ENCODE measurements around the gene DRD4. TPM values are rescaled to one million over a fixed set of nuclear protein-coding genes. Genes with fewer than 3 reads are reported as not detected.

Gene DRD4
- total RNA-seq, 1 experiment from 2014 or later: 0.44 TPM

DNA sequence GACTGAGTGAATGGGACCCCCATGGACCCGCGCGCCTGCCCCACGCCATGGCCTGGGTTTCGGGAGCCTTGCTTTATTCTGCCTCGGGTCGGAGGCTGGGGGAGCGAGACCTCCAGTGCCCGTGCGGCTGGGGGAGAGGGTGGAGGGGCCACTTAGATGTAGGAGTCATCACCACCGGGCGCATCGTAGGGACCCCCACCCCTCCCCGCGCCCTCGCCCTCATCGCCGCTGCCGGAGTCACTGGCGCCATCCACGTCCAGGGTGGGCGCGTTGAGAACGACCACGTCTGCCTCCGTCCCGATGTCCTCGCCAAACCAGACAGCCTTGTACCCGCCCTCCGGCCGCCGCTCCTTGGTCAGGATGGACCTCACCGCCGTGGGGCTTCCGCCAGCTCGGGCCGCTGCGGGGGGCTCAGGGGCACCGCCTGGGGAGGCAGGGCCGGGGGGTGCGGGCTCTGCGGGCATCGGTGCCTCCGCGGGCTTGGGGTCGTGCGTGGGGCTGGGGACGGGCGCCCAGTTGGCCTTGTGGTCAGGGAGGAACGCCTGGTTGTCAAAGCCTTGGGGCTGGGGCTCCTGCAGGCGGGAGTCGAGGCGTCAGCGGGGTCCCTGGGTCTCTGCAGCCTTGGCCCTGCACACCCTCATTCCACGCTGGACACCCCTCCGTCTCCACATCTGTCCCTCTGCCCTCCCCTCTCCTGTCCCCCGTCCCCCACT lies 19.7 kb upstream of the DRD4 start:
- intact Hi-C loops (cut with micrococcal nuclease): loop anchor here (10.0 kb wide), 1 partner anchor 53 kb away; the partner anchor contains the start of genes LMNTD2 and RASSF7
- H3K4me1 Mint-ChIP-seq (ENCODE audit: insufficient read depth, unreplicated experiment): peaks cover 6% of the 10 kb centered on the region
- TF ChIP-seq, protein P1, sequence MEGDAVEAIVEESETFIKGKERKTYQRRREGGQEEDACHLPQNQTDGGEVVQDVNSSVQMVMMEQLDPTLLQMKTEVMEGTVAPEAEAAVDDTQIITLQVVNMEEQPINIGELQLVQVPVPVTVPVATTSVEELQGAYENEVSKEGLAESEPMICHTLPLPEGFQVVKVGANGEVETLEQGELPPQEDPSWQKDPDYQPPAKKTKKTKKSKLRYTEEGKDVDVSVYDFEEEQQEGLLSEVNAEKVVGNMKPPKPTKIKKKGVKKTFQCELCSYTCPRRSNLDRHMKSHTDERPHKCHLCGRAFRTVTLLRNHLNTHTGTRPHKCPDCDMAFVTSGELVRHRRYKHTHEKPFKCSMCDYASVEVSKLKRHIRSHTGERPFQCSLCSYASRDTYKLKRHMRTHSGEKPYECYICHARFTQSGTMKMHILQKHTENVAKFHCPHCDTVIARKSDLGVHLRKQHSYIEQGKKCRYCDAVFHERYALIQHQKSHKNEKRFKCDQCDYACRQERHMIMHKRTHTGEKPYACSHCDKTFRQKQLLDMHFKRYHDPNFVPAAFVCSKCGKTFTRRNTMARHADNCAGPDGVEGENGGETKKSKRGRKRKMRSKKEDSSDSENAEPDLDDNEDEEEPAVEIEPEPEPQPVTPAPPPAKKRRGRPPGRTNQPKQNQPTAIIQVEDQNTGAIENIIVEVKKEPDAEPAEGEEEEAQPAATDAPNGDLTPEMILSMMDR (IDR thresholded peaks at IDR 0.05; ENCODE audit: unreplicated experiment): no peak
- no peak overlapping the region for H3K27ac Mint-ChIP-seq (ENCODE audit: low read depth, unreplicated experiment)
- ChIA-PET POLR2A (interaction anchor here (0.6 kb wide), 1 partner anchor 321 kb away, joined by 4 read pairs; no protein-coding TSS in a partner anchor), CTCF (no interaction called here)
- no TSS peak for BruUV-seq (replicated peaks)
- H3K27me3 Mint-ChIP-seq (ENCODE audit: insufficient read depth, unreplicated experiment): no peaks in the 10 kb centered on the region
- H3K36me3 Mint-ChIP-seq (ENCODE audit: insufficient read depth, unreplicated experiment): peaks cover 30% of the 10 kb centered on the region
- H3K9me3 Mint-ChIP-seq (ENCODE audit: unreplicated experiment): no peaks in the 10 kb centered on the region
- no peak overlapping the region for H3K4me3 Mint-ChIP-seq (ENCODE audit: unreplicated experiment)
- DNase-seq (ENCODE audit: unreplicated experiment): no peak

DNA sequence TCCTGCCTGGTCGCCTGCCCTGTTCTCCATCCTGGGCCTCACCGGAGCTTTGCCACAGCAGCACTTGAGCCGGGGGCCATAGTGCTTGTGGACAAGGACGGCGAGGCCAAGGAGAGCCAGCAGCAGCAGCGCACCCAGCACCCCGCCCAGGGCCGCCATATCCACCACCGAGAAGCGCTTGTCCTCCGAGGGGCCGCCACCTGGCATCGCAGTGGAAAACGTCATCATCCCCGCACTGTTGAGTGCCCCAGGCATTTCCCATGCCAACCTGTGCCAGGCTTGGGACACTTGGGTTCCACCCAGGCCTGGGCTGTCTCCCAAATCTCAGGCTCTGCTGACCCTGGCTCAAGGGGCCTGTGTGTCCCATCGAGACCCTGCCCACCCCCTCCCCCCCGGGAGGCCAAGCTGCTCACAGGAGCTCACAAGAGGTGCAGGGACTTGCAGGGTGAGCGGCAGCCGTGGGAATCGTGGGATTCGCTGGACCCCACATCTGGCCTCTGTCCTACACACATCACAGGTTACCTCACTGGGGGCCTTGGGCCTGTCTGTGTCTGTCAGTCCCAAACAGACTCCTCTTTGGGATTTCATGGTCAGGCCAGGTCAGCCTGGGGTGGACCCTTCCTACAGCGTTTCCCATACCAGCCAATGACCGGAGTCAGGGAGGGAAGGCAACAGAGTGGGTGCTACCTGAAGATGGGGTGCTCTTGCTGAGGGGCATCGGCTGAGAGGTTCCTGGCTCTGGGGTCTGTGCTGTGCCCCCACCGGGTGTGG lies 19.0 kb upstream of the DRD4 start:
- H3K27me3 Mint-ChIP-seq (ENCODE audit: insufficient read depth, unreplicated experiment): no peaks in the 10 kb centered on the region
- no peak overlapping the region for H3K27ac Mint-ChIP-seq (ENCODE audit: low read depth, unreplicated experiment)
- no peak overlapping the region for H3K4me3 Mint-ChIP-seq (ENCODE audit: unreplicated experiment)
- TF ChIP-seq, protein P1 (IDR thresholded peaks at IDR 0.05; ENCODE audit: unreplicated experiment): no peak
- ChIA-PET CTCF (no interaction called here), POLR2A (interaction anchor here (0.6 kb wide), 1 partner anchor 322 kb away, joined by 4 read pairs; no protein-coding TSS in a partner anchor)
- peaks cover 6% of the 10 kb centered on the region for H3K4me1 Mint-ChIP-seq (ENCODE audit: insufficient read depth, unreplicated experiment)
- intact Hi-C loops (cut with micrococcal nuclease): loop anchor here (10.0 kb wide), 1 partner anchor 53 kb away; the partner anchor contains the start of genes LMNTD2 and RASSF7
- BruUV-seq (replicated peaks): no TSS peak
- no peak for DNase-seq (ENCODE audit: unreplicated experiment)
- H3K36me3 Mint-ChIP-seq (ENCODE audit: insufficient read depth, unreplicated experiment): peaks cover 25% of the 10 kb centered on the region
- H3K9me3 Mint-ChIP-seq (ENCODE audit: unreplicated experiment): no peaks in the 10 kb centered on the region

DNA sequence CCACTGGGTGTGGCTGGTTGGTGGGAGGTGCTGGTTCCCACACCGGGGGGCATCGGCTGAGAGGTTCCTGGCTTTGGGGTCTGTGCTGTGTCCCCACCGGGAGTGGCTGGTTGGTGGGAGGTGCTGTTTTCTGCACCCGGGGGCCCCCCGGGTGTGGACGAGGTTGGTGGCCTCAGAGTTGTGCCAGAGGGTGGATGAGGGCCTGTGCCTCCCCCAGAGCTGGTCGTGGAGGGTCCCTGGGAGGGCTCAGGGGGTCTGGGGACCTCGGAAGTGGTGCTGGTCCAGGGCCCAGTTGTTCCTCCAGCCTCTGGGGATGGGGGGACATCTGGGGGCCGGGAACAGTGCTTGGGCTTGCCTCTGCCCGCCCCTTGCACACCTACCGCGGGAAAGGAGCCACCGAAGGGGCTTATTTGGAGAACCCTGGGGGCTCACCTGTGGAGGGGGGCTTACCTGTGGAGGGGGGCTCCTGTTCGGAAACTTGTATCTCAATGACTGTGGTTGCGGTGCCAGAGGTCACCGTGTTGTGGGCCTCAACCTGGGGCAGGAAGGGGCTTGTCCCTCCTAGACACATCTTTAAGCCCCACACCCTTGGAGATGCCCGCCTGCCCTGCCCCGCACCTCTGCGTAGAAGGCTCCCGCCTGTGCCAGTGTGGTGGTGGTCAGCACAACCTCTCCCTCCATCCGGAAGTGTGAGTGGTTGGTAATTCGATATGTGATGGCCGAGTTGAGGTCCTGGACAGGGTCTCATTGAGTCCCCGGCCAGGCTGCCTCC lies 18.0 kb upstream of the DRD4 start:
- ChIA-PET CTCF (no interaction called here), POLR2A (no interaction called here)
- H3K9me3 Mint-ChIP-seq (ENCODE audit: unreplicated experiment): no peaks in the 10 kb centered on the region
- no peak overlapping the region for H3K27ac Mint-ChIP-seq (ENCODE audit: low read depth, unreplicated experiment)
- DNase-seq (ENCODE audit: unreplicated experiment): no peak
- no peaks in the 10 kb centered on the region for H3K27me3 Mint-ChIP-seq (ENCODE audit: insufficient read depth, unreplicated experiment)
- BruUV-seq (replicated peaks): no TSS peak
- H3K4me3 Mint-ChIP-seq (ENCODE audit: unreplicated experiment): no peak overlapping the region
- TF ChIP-seq, protein P1 (IDR thresholded peaks at IDR 0.05; ENCODE audit: unreplicated experiment): no peak
- H3K4me1 Mint-ChIP-seq (ENCODE audit: insufficient read depth, unreplicated experiment): peaks cover 6% of the 10 kb centered on the region
- intact Hi-C loops (cut with micrococcal nuclease): loop anchor here (10.0 kb wide), 1 partner anchor 54 kb away; the partner anchor contains the start of genes LMNTD2 and RASSF7
- peaks cover 17% of the 10 kb centered on the region for H3K36me3 Mint-ChIP-seq (ENCODE audit: insufficient read depth, unreplicated experiment)

Data from MCF 10A (cell line).